Dedifferentiated amniotic fluid mesenchymal stem cell (primary cell): ENCODE measurements around the gene SCIMP.
"Not testable (repeated sequence)": the region's sequence is repeated elsewhere in the genome, so short reads cannot be mapped to it uniquely, and the experiment has no call there.

ENCODE experiments used
- DNase-seq: peaks from one replicate; pipeline ENCODE4 v3.0.0-alpha.2; 2016; ENCODE audit errors: extremely low spot score

SCIMP gene

GRCh38 chr17:5184288-5184687 lies 50.4 kb downstream of the SCIMP start:
- DNase-seq, result peak; percentile 8

GRCh38 chr17:5183410-5183793 lies 51.3 kb downstream of the SCIMP start:
- peak; percentile 1 for DNase-seq

- DNase-seq, result peak; percentile 10
Observed at GRCh38 chr17:5182597-5183409, 51.9 kb downstream of the SCIMP start.

- peak; percentile 13 for DNase-seq
Observed at GRCh38 chr17:5181509-5182305, 53.0 kb downstream of the SCIMP start.

- DNase-seq, result no peak
Observed at GRCh38 chr17:5179003-5179402, 55.7 kb downstream of the SCIMP start.

GRCh38 chr17:5175027-5175426 lies 59.6 kb downstream of the SCIMP start:
- DNase-seq, result peak; percentile 6

- not testable (repeated sequence) for DNase-seq
Observed at GRCh38 chr17:5165791-5166564, 68.7 kb downstream of the SCIMP start.

GRCh38 chr17:5164436-5164835 lies 70.2 kb downstream of the SCIMP start:
- no peak for DNase-seq

- not testable (repeated sequence) for DNase-seq
Observed at GRCh38 chr17:5161793-5162192, 72.9 kb downstream of the SCIMP start.

GRCh38 chr17:5160702-5161101 lies 74.0 kb downstream of the SCIMP start:
- DNase-seq, result not testable (repeated sequence)
